Activated naive CD8-positive, alpha-beta T cell treated with anti-CD3 and anti-CD28 coated beads for 36 hours (primary cell): ENCODE results near the gene RECQL5. TPM values are rescaled to one million over a fixed set of nuclear protein-coding genes. Genes with fewer than 3 reads are reported as not detected.
A peak's percentile ranks its signal among the peaks of the same experiment; 100 is the strongest.

Source experiments
- DNase-seq: peaks from one replicate; pipeline ENCODE4 v3.0.0; 2021
- H3K27ac Mint-ChIP-seq: one replicate; pipeline ENCODE4 v1.8.0; 2022; ENCODE audit warnings: mild to moderate bottlenecking, moderate library complexity, mixed read lengths
- H3K27me3 Mint-ChIP-seq: one replicate; pipeline ENCODE4 v1.8.0; 2022; ENCODE audit warnings: mild to moderate bottlenecking, mixed read lengths
- H3K36me3 Mint-ChIP-seq: one replicate; pipeline ENCODE4 v1.8.0; 2021; ENCODE audit warnings: mild to moderate bottlenecking, mixed read lengths
- H3K4me1 Mint-ChIP-seq: one replicate; pipeline ENCODE4 v1.8.0; 2021; ENCODE audit warnings: mixed read lengths
- H3K4me3 Mint-ChIP-seq: one replicate; pipeline ENCODE4 v1.8.0; 2022; ENCODE audit warnings: mild to moderate bottlenecking, moderate library complexity, mixed read lengths
- H3K9me3 Mint-ChIP-seq: one replicate; pipeline ENCODE4 v1.8.0; 2022; ENCODE audit warnings: mixed read lengths
- total RNA-seq, 2 experiments: library from RNA; stranded (reverse); gene quantifications; one replicate each; pipeline ENCODE4 v1.2.3, GENCODE V29; 2021

RECQL5 gene
- total RNA-seq, 2 experiments from 2014 or later, result 31.4 to 32.6 TPM

DNA sequence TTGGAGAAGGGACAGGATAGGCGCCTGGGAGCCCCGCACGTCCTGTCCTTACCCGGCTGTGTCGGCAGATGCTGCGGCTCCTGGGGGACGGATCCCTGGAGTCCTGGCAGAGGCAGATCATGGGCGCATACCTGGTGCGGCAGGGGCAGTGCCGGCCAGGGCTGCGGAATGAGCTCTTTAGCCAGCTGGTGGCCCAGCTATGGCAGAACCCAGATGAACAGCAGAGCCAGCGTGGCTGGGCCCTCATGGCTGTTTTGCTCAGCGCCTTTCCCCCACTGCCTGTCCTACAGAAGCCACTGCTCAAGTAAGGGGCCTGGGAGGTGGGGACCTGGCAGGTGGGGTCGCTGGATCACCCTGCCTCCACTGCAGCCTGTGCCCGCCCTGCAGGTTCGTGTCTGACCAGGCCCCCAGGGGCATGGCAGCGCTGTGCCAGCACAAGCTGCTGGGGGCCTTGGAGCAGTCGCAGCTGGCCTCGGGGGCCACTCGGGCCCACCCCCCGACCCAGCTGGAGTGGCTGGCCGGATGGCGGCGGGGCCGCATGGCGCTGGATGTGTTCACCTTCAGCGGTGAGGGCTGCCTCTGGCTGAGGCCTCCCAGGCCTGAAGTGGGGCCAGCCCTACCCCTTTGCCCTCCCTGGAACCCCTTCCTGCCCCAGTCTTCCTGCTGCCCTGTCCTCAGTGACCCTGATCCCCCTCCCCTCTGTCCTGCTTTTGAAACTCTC, 53.9 kb downstream of the RECQL5 start:
- no peaks in the 10 kb centered on the region for H3K4me1 Mint-ChIP-seq
- H3K27ac Mint-ChIP-seq, result no peak overlapping the region
- no peaks in the 10 kb centered on the region for H3K9me3 Mint-ChIP-seq
- H3K27me3 Mint-ChIP-seq, result no peaks in the 10 kb centered on the region
- H3K36me3 Mint-ChIP-seq, result no peaks in the 10 kb centered on the region
- no peak for DNase-seq
- H3K4me3 Mint-ChIP-seq, result no peak overlapping the region

DNA sequence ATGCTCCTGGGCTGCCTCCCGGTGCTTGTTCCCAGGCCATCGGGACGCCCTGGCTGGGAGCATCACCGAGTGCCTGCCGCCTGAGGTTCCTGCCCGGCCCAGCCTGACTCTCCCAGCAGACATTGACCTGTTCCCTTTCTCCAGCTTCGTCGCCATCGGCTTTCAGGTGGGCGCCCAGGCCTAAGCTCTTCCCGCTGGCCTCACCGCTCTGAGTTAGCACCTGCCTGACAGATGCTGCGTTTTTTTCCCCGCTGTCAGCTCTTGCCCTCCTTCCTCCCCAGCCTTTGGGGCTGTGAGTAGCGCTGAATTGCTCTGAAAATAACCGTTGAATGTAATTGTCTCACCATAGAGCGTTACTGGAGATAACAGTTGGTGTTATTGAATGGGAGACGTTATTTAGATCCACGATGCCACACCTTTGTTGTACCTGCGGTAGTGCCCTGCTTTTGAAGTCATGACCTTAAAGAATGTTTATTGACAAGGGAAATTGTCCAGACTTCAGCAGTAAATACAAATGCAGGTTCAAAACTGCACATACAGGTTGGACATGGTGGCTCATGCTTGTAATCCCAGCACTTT, 55.0 kb downstream of the RECQL5 start:
- DNase-seq, result no peak
- no peaks in the 10 kb centered on the region for H3K9me3 Mint-ChIP-seq

GRCh38 chr17:75610103-75610984, 56.6 kb downstream of the RECQL5 start:
- H3K4me3 Mint-ChIP-seq, result no peak overlapping the region
- H3K27me3 Mint-ChIP-seq, result no peaks in the 10 kb centered on the region
- peaks cover 5% of the 10 kb centered on the region for H3K4me1 Mint-ChIP-seq
- no peaks in the 10 kb centered on the region for H3K9me3 Mint-ChIP-seq
- no peak overlapping the region for H3K27ac Mint-ChIP-seq
- DNase-seq, result no peak
- no peaks in the 10 kb centered on the region for H3K36me3 Mint-ChIP-seq

More for the DNA sequence above, 55.0 kb downstream of the RECQL5 start:
- Mint-ChIP-seq H3K36me3 (no peaks in the 10 kb centered on the region), H3K4me3 (no peak overlapping the region), H3K27ac (no peak overlapping the region), H3K4me1 (peaks cover 3% of the 10 kb centered on the region), H3K27me3 (no peaks in the 10 kb centered on the region)

GRCh38 chr17:75607086-75607485, 59.9 kb downstream of the RECQL5 start:
- no peaks in the 10 kb centered on the region for H3K9me3 Mint-ChIP-seq
- H3K27ac Mint-ChIP-seq, result peak overlapping the region; percentile 10
- H3K36me3 Mint-ChIP-seq, result no peaks in the 10 kb centered on the region
- no peak overlapping the region for H3K4me3 Mint-ChIP-seq
- peaks cover 5% of the 10 kb centered on the region for H3K4me1 Mint-ChIP-seq
- DNase-seq, result no peak
- no peaks in the 10 kb centered on the region for H3K27me3 Mint-ChIP-seq

- Mint-ChIP-seq H3K9me3 (no peaks in the 10 kb centered on the region), H3K27ac (no peak overlapping the region), H3K36me3 (no peaks in the 10 kb centered on the region), H3K4me1 (peaks cover 5% of the 10 kb centered on the region), H3K4me3 (no peak overlapping the region), H3K27me3 (no peaks in the 10 kb centered on the region)
- DNase-seq, result no peak
Measured at GRCh38 chr17:75605790-75606189, 61.2 kb downstream of the RECQL5 start.

GRCh38 chr17:75604034-75604695, 62.8 kb downstream of the RECQL5 start:
- Mint-ChIP-seq H3K36me3 (no peaks in the 10 kb centered on the region), H3K4me1 (peaks cover 5% of the 10 kb centered on the region), H3K4me3 (no peak overlapping the region), H3K27ac (no peak overlapping the region), H3K27me3 (no peaks in the 10 kb centered on the region), H3K9me3 (no peaks in the 10 kb centered on the region)
- DNase-seq, result no peak

GRCh38 chr17:75603123-75603522, 63.8 kb downstream of the RECQL5 start:
- Mint-ChIP-seq H3K36me3 (no peaks in the 10 kb centered on the region), H3K4me1 (peaks cover 5% of the 10 kb centered on the region), H3K9me3 (no peaks in the 10 kb centered on the region), H3K27me3 (no peaks in the 10 kb centered on the region), H3K4me3 (no peak overlapping the region), H3K27ac (no peak overlapping the region)
- DNase-seq, result no peak

DNA sequence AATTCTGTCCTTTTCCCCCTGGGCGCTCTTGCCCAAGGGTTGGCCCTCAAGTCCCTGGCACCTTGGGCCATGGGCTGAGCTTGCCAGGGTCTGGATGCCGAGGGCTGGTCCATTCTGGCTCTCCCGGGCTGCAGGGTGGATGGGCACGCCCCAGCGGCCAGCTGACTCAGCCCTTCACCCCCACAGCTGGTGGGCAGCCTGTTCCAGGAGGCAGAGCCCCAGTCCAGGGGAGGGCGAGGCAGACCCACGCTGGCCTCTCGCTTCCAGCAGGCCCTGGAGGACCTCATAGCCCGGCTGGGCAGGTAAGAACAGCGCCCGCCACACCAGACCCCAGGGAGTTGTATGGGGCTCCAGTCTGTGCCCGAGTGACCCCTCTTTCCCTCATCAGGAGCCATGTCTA, 64.3 kb downstream of the RECQL5 start:
- H3K4me1 Mint-ChIP-seq, result peaks cover 5% of the 10 kb centered on the region
- no peak for DNase-seq
- H3K4me3 Mint-ChIP-seq, result no peak overlapping the region
- no peaks in the 10 kb centered on the region for H3K36me3 Mint-ChIP-seq
- no peak overlapping the region for H3K27ac Mint-ChIP-seq
- H3K9me3 Mint-ChIP-seq, result no peaks in the 10 kb centered on the region
- H3K27me3 Mint-ChIP-seq, result no peaks in the 10 kb centered on the region

DNA sequence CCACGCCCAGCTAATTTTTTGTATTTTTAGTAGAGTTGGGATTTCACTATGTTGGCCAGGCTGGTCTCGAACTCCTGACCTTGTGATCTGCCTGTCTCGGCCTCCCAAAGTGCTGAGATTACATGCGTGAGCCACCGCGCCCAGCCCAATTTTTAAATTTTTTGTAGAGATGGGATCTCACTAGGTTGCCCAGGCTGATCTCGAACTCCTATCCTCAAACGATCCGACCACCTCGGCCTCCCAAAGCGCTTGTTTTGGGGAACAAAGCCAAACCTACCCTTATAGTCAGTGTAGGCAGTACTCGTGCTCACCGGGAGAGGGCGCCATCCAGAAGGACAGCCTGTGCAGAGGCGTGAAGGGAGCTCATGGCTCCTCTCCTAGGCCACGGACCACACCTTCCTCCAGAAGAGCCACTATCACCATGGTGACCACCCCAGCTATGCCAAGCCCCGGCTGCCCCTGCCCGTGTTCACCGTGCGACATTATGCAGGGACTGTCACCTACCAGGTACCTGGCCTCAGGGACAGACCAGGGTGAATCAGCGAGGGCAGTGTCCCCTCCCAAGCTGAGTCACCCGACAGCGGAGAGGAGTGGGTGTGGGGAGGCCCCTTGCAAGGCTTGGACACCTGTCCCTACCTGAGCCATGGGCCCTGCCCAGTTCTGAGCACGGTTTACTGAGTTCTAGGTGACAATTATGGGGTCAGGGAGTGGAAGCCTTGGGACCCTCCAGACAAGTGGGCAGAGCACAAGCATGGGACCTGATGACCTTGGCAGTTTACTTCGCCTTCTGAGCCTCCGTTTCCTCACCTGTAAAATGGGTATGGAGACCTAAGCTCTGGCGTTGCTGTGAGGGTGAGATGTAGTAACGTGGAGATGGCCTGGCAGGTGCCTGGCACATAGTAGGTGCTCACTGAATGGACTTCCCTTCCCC, 65.6 kb downstream of the RECQL5 start:
- H3K36me3 Mint-ChIP-seq, result no peaks in the 10 kb centered on the region
- H3K27ac Mint-ChIP-seq, result no peak overlapping the region
- no peaks in the 10 kb centered on the region for H3K9me3 Mint-ChIP-seq
- no peak overlapping the region for H3K4me3 Mint-ChIP-seq
- no peaks in the 10 kb centered on the region for H3K4me1 Mint-ChIP-seq
- no peaks in the 10 kb centered on the region for H3K27me3 Mint-ChIP-seq
- DNase-seq, result peak; percentile 63

GRCh38 chr17:75596320-75597087, 70.5 kb downstream of the RECQL5 start:
- no peaks in the 10 kb centered on the region for H3K27me3 Mint-ChIP-seq
- no peak overlapping the region for H3K4me3 Mint-ChIP-seq
- H3K27ac Mint-ChIP-seq, result no peak overlapping the region
- DNase-seq, result no peak
- H3K9me3 Mint-ChIP-seq, result no peaks in the 10 kb centered on the region
- no peaks in the 10 kb centered on the region for H3K36me3 Mint-ChIP-seq
- no peaks in the 10 kb centered on the region for H3K4me1 Mint-ChIP-seq

GRCh38 chr17:75595920-75596313, 71.0 kb downstream of the RECQL5 start:
- no peak for DNase-seq
- no peaks in the 10 kb centered on the region for H3K4me1 Mint-ChIP-seq
- H3K27me3 Mint-ChIP-seq, result no peaks in the 10 kb centered on the region
- H3K36me3 Mint-ChIP-seq, result no peaks in the 10 kb centered on the region
- no peak overlapping the region for H3K4me3 Mint-ChIP-seq
- H3K27ac Mint-ChIP-seq, result no peak overlapping the region
- H3K9me3 Mint-ChIP-seq, result no peaks in the 10 kb centered on the region

GRCh38 chr17:75595284-75595919, 71.6 kb downstream of the RECQL5 start:
- H3K4me3 Mint-ChIP-seq, result no peak overlapping the region
- no peaks in the 10 kb centered on the region for H3K36me3 Mint-ChIP-seq
- H3K4me1 Mint-ChIP-seq, result no peaks in the 10 kb centered on the region
- H3K9me3 Mint-ChIP-seq, result no peaks in the 10 kb centered on the region
- no peak for DNase-seq
- H3K27ac Mint-ChIP-seq, result no peak overlapping the region
- no peaks in the 10 kb centered on the region for H3K27me3 Mint-ChIP-seq

GRCh38 chr17:75594499-75595283, 72.3 kb downstream of the RECQL5 start:
- Mint-ChIP-seq H3K36me3 (no peaks in the 10 kb centered on the region), H3K9me3 (no peaks in the 10 kb centered on the region), H3K4me3 (no peak overlapping the region), H3K27me3 (no peaks in the 10 kb centered on the region), H3K27ac (no peak overlapping the region), H3K4me1 (no peaks in the 10 kb centered on the region)
- no peak for DNase-seq
